Head of caudate nucleus (tissue), 42 donors: ENCODE data around the gene MOCS1.
A peak's percentile ranks its signal among the peaks of the same experiment; 100 is the strongest.

Experiments
- DNase-seq, 42 donors: peaks; one replicate each; pipeline versions ENCODE4 v3.0.0 to v3.0.0-alpha.2; 2020 to 2021; ENCODE audit warnings: mixed read lengths in 7 of 42
- intact Hi-C: fragments of 100-400 bp; cut with DNase I; formaldehyde crosslinking; loops from one replicate; pipeline ENCODE4 v1.15.0; 2022

The MOCS1 gene

DNA sequence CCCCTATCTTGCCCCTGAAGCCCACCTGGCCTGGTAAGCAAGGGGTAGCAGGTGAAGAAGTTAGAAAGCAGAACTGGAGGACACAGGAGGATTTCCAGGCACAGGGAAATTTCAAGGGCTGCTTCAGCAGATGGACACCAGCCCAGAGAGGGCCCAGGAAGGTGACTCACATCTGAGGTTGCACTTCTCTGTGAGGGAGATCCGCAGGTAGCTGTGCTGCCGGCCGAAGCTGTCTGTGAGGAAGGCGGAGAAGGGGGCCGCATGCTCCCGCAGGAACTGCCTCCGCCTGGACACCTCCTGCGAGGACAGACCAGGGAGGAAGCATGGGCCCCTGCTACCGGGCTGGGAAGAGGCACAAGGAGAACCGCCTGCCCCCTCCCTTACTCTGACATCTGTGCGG lies 7.1 kb downstream of the MOCS1 start:
- no peak for DNase-seq
- intact Hi-C loops: no loop called here

DNA sequence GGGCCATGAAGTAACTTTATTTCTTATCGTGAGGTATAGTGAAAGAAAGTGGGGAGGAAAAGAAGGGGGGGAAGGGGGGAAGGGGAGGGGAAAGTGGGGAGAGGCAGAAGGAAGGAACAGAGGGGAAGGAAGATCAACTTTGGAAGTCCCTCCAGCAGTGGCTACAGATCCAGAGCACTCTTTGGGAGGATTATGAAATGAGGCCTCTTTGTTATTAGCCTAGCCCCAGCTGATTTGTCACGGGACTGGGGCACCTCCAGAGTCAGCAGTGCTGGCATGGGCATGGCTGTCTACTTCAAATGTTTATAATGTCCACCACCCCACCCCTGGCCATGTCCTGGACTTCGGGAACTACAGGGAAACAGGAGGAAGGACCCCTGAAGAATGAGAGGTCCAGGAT lies 7.6 kb downstream of the MOCS1 start:
- intact Hi-C loops: no loop called here
- DNase-seq: no peak

- intact Hi-C loops: no loop called here
- DNase-seq: no peak
Measured at GRCh38 chr6:39925931-39926290, 8.4 kb downstream of the MOCS1 start.

DNA sequence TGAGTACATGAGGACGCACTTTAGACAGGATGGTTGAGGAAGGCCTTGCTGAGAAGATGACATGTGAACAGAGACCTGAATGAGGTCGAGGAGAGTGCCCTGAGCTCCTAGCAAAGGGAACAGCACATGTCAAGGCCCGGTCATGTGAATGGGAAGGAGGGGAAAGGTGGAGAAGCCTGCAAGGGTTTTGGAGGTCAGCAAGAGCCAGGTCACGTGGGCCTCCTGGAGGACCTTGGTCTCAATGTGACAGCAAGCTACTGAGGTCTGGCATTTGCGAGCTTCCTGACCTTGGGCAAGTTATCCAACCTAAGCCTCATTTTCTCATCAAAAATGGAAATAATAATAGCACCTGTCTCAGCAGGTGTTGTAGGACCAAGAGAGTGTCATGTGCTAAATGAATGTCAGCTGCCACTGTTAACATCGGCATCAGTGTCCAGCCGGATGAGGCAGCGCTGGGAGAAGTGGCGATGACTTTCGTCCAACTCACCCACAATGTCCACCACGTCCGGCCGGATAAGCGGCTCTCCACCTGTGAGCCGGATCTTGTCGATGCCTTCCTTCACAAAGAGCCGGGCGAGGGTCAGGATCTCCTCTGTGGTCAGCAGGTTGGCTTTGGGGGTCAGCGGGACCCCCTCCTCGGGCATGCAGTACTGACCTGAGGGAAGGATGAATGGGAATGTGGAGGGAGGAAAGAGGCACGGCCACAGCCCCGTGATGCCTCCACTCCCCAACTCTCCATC lies 8.9 kb downstream of the MOCS1 start:
- intact Hi-C loops: no loop called here
- no peak for DNase-seq

GRCh38 chr6:39924283-39924682 lies 10.0 kb downstream of the MOCS1 start:
- no peak for DNase-seq
- intact Hi-C loops: no loop called here

- DNase-seq: no peak
Measured at GRCh38 chr6:39923861-39924260, 10.4 kb downstream of the MOCS1 start.

DNA sequence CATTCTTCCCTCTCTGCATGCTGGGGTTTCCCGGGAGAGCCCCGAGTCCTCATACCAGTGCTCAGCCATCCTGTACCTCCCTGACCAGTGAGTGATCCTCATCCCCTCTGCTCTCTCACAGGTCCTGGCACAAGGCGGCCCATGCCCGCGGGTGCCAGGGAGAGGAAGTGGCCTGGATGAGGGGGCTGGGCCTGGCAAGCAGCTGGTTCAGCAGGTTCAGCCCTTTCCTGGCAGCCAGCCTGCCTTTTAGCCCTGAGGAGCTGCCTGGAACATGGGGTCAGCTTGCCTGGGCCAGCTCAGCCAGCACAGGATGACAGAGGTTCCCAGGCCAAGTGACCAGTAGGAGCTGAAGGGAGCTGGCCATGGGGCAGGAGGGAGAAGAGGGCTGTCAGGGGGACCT lies 10.9 kb downstream of the MOCS1 start:
- peak in 28 of 42 donors; percentile 27 to 77 (median 49) for DNase-seq
- intact Hi-C loops: no loop called here

More at GRCh38 chr6:39923861-39924260, 10.4 kb downstream of the MOCS1 start:
- intact Hi-C loops: no loop called here

DNA sequence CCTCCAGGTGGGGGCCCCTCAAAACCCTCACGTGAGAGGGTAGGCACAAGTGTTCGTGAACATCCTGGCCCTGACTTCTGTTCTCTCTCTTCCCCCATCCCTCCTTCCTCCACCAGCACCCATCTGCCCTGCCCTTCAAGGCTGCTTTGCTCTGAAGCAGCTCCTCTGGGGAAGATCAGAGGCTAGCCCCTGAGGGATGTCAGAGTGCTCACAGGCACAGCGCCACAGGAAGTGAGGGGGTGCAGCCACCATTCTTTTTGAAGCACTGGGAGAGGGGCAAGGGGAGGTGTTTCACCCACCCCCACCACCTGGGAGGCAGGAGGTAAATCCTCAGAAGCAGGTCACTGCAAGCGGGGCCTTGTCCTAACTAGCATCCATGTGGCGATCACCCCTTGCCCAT lies 11.4 kb downstream of the MOCS1 start:
- intact Hi-C loops: no loop called here
- DNase-seq: no peak

DNA sequence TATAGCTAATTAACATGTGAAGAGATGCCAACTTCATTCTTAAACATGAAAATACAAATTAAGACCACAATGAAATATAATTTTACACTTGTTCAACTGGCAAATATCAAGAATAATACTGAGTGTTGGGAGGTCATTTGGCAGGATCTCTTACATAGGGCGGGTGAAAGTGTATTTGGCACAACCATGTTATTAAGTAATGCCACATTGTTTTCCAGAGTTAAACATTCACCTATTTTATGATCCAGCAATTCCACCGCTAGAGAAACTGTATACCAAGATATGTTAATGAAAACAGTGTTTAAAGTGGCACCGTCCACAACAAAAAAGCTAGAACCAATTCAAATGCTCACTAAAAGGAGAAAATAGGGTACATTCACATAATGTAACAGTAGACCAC lies 14.1 kb downstream of the MOCS1 start:
- intact Hi-C loops: no loop called here
- DNase-seq: no peak

- intact Hi-C loops: no loop called here
- no peak for DNase-seq
Measured at GRCh38 chr6:39918831-39919230, 15.4 kb downstream of the MOCS1 start.

- intact Hi-C loops: no loop called here
- no peak for DNase-seq
Measured at GRCh38 chr6:39917981-39918380, 16.3 kb downstream of the MOCS1 start.

GRCh38 chr6:39917329-39917728 lies 16.9 kb downstream of the MOCS1 start:
- no peak for DNase-seq
- intact Hi-C loops: no loop called here

GRCh38 chr6:39915866-39916265 lies 18.4 kb downstream of the MOCS1 start:
- intact Hi-C loops: no loop called here
- no peak for DNase-seq

- no peak for DNase-seq
- intact Hi-C loops: no loop called here
Measured at GRCh38 chr6:39914239-39914638, 20.0 kb downstream of the MOCS1 start.

- intact Hi-C loops: no loop called here
- no peak for DNase-seq
Measured at GRCh38 chr6:39913391-39913916, 20.8 kb downstream of the MOCS1 start.

DNA sequence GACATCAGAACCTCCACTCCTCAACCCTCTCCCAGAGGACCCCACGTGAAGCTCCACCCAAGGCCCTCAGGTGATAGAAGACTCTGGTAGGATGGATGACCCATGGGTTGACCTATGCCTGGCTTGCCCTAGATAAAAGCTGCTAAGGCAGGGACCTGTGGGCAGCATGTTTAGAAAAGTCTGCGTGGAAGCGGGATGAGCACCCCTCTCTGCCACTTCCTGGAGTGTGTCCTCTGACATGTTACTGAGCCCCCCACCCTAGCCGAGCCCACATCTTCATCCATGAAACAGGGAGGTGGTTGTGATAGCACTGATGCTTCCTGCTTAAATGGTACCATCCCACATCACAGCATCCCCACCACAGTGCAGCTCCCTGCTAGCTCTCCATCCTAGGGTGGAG lies 21.8 kb downstream of the MOCS1 start:
- no peak for DNase-seq
- intact Hi-C loops: no loop called here

DNA sequence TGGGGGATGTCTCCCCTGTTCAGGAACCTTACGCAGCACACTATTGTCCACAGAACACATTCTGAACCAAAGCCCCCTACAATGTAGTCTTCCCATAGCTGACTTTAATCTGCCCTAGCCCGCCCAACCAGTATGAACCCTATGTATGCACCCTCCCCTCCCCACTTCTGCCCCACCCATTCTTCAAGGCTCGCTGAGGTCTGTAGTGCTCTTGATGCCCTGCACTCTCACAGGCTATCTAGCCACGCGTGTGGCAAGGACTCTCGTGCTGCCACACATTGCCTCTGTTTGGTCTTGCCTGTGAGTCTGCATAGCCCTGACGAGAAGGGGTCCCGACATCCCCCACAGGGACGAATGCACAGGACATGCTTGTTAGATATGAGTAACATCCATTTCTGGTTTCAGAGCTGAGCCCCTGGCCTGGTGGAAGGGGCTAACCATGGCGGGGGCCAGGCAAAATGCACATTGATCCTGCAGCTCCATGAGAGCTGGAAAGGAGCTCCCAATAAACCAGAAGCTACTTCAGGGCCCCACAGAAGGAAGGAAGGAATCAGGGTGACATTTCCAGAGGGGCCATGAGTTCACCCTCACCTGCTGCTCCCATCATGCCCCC lies 22.6 kb downstream of the MOCS1 start:
- intact Hi-C loops: no loop called here
- DNase-seq: no peak

DNA sequence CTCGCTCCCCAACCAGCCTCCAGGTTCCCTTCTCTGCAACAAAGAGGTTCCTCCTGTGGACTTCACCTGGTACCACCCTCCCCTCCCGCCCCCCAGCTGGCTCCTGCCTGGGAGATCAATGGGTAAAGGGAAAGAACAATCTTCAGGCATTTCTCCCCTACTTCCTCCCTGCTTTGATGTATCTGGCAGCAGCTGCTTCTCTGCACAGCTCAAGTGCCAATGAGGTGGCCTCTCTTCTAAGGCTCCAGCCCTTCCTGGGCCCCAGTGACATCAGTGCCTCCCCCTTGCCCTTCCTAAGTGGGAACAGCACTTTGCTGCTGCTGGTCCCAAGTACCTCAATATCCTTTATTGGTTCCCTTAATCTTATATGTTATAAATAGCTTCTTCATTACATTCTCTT lies 23.5 kb downstream of the MOCS1 start:
- DNase-seq: no peak
- intact Hi-C loops: no loop called here

GRCh38 chr6:39910164-39910563 lies 24.1 kb downstream of the MOCS1 start:
- intact Hi-C loops: no loop called here
- peak in 1 of 42 donors; percentile 28 for DNase-seq

DNA sequence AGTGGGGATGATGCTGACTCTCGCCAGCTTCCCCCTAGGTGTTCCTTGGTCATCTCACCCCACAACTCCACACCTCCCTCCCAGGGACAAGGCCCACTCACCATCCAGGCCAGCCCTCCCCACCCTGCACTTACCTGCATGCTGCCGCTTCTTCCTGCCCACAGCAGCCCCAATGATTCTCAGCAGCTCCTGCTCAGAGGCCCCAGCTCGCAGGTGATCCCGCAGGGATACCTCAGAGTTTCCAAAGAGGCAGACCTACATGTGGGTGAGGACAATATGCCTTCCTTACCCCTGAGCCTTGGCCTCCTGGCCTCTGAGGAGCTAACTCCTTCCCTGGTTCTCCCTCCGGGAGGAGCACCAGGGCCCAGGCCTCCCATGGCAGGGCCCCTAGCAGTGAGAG lies 24.6 kb downstream of the MOCS1 start:
- DNase-seq: peak in 2 of 42 donors; percentile 11 to 18

More for the DNA sequence above, 24.6 kb downstream of the MOCS1 start:
- intact Hi-C loops: no loop called here
